ENCODE results near the gene SLC66A2. TPM values are rescaled to one million over a fixed set of nuclear protein-coding genes. Genes with fewer than 3 reads are reported as not detected.

The SLC66A2 gene
- total and polyA plus RNA-seq, 8 donors = 17.3 to 69.8 (median 24.4) TPM

DNA sequence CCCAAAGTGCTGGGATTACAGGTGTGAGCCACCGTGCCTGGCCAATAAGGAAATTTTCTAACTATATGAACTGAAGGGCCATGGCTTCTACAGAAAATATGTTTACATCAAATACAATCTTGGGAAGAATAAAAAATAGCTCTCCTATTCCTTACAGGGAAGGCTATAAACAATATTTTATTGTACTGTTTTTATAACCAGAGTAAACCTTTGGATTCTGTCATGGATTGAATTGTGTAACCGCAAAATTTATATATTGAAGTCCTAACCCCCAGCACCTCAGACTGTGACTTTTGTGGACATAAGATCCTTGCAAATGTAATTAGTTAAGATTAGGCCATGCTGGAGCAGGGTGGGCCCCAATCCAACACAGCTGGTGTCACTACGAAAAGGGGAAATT is 21.3 kb upstream of the SLC66A2 start:
- ATAC-seq (no peak), DNase-seq (no peak)
- H3K4me1 ChIP-seq = no peaks in the 10 kb centered on the region
- no peak overlapping the region for H3K4me3 ChIP-seq
- peaks cover 0 to 75% of the 10 kb centered on the region in 2 donors for H3K36me3 ChIP-seq
- H3K9me3 ChIP-seq = no peaks in the 10 kb centered on the region
- TF ChIP-seq, protein P1, sequence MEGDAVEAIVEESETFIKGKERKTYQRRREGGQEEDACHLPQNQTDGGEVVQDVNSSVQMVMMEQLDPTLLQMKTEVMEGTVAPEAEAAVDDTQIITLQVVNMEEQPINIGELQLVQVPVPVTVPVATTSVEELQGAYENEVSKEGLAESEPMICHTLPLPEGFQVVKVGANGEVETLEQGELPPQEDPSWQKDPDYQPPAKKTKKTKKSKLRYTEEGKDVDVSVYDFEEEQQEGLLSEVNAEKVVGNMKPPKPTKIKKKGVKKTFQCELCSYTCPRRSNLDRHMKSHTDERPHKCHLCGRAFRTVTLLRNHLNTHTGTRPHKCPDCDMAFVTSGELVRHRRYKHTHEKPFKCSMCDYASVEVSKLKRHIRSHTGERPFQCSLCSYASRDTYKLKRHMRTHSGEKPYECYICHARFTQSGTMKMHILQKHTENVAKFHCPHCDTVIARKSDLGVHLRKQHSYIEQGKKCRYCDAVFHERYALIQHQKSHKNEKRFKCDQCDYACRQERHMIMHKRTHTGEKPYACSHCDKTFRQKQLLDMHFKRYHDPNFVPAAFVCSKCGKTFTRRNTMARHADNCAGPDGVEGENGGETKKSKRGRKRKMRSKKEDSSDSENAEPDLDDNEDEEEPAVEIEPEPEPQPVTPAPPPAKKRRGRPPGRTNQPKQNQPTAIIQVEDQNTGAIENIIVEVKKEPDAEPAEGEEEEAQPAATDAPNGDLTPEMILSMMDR (IDR thresholded peaks at IDR 0.05) = no peak
- intact Hi-C loops (cut with DNase I) = no loop called here
- no peaks in the 10 kb centered on the region for H3K27me3 ChIP-seq
- no peak overlapping the region for H3K27ac ChIP-seq

DNA sequence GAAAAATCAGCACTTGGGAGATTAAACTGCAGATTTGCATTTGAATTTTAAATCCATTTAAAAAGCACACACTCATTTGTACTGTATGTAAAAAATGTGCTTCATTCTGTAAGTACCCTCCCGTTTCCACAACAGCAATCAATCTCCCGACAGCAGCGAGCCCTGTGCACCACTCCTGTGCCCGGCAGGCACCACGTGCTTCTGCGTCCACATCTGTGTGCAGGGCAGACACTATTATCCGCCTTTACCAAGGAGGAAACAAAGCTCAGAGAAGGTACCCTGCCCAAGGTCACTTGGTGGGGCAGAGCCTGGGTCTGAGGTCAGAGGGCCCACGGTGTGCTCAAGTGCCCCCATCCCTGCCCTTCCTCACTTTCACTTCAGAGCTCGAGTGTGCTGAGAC is 20.5 kb upstream of the SLC66A2 start:
- DNase-seq (no peak), ATAC-seq (no peak)
- no peaks in the 10 kb centered on the region for H3K4me1 ChIP-seq
- intact Hi-C loops (cut with DNase I) = no loop called here
- H3K36me3 ChIP-seq = peaks cover 0 to 75% of the 10 kb centered on the region in 2 donors
- H3K4me3 ChIP-seq = no peak overlapping the region
- no peaks in the 10 kb centered on the region for H3K27me3 ChIP-seq
- no peaks in the 10 kb centered on the region for H3K9me3 ChIP-seq
- no peak overlapping the region for H3K27ac ChIP-seq
- TF ChIP-seq, protein P1 (IDR thresholded peaks at IDR 0.05) = no peak

DNA sequence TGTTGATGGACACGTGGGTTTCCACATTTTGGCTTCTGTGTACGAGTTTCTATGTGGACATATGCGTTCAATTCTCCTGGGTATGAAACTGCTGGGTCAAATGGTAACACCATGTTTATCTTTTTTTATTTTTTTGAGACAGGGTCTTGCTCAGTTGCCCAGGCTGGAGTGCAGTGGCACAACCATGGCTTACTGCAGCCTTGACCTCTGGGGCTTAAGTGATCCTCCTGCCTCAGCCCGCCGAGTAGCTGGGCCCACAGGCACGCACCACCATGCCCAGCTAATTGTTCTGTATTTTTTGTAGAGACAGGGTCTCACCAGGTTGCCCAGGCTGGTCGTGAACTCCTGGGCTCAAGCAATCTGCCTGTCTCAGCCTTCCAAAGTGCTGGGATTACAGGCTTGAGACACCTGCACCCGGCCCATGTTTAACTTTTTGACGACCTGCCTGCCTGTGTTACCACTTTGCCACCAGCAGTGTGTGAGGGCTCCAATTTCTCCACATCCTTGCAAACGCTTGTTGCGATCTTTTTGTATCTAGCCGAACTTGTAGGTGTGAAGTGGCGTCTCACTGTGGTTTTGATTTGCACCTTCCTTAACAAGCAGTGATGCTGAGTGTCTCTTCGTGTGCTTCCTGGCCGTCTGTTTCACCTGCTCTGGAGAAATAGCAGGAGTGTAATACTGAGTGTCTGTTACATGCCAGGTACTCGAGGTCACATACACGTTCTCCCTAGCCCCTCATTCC is 19.9 kb upstream of the SLC66A2 start:
- ATAC-seq (no peak), DNase-seq (no peak)
- Histone ChIP-seq H3K4me3 (no peak overlapping the region), H3K9me3 (no peaks in the 10 kb centered on the region), H3K27me3 (no peaks in the 10 kb centered on the region), H3K36me3 (peaks cover 0 to 69% of the 10 kb centered on the region in 2 donors), H3K4me1 (no peaks in the 10 kb centered on the region), H3K27ac (no peak overlapping the region)
- intact Hi-C loops (cut with DNase I) = no loop called here
- TF ChIP-seq, protein P1 (IDR thresholded peaks at IDR 0.05) = no peak

DNA sequence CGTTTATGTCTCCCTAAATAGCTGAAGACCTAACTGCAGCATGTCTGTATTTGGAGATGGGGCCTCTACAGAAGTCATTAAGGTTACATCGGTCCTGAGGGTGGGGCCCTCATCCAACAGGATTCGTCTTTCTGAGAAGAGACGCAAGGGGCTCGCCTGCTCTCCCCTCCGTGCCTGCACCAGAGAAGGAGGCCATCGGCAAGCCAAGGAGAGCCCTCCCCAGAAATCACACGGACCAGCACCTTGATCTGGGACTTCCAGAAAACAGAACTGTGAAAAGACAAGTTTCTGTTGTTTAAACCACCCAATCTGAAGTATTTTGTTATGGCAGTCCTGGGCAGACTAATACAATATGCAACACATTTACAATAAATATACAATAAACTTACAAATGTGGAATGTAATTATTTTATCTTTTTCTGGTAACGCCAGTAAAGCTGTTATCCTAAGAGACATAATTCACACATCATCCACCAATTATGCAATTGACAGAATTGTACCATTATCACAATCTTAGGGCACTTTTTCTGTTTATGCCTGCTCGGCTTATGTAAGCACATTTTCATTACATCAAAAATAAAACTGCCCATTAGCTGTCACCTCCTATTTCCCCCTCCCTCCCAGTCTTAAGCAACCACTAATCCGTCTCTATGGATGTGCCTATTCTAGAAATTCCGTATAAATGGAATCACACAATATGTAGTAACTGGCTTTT is 19.1 kb upstream of the SLC66A2 start:
- Histone ChIP-seq H3K9me3 (no peaks in the 10 kb centered on the region), H3K4me3 (no peak overlapping the region), H3K27ac (no peak overlapping the region), H3K36me3 (peaks cover 0 to 61% of the 10 kb centered on the region in 2 donors), H3K27me3 (no peaks in the 10 kb centered on the region), H3K4me1 (peaks cover 0 to 5% of the 10 kb centered on the region in 2 donors)
- TF ChIP-seq, protein P1 (IDR thresholded peaks at IDR 0.05) = no peak
- ATAC-seq (no peak), DNase-seq (no peak)
- intact Hi-C loops (cut with DNase I) = no loop called here

Measured in left lung (tissue), 10 donors.